ENCODE measurements around the gene MAML3.

The MAML3 gene

GRCh38 chr4:139808808-139809756 lies 344.9 kb downstream of the MAML3 start:
- Histone ChIP-seq H2AK5ac (ENCODE audit: low read depth, low read length) (no peak overlapping the region), H2BK120ac (ENCODE audit: low read depth, low read length) (no peak overlapping the region), H3K79me1 (ENCODE audit: low read depth, low read length) (no peaks in the 10 kb centered on the region), H3K27ac (replicated peaks; ENCODE audit: low read length) (peak overlapping the region; percentile 91), H3K36me3 (replicated peaks in 1 of 2; ENCODE audit: control insufficient read depth in 2 of 2, insufficient read depth in 2 of 2, low read length in 2 of 2) (no peaks in the 10 kb centered on the region), H3K4ac (ENCODE audit: low read length) (no peak overlapping the region), H3K23ac (ENCODE audit: low read depth, low read length, poor library complexity) (no peak overlapping the region), H2BK5ac (ENCODE audit: low read length) (peak overlapping the region; percentile 47), H2BK12ac (ENCODE audit: low read length) (no peak overlapping the region), H2BK15ac (ENCODE audit: low read length) (no peak overlapping the region), H3K18ac (ENCODE audit: low read length) (peak overlapping the region; percentile 84), H3K4me2 (ENCODE audit: insufficient read depth, low read length, poor library complexity, severe bottlenecking) (no peak overlapping the region), H2AFZ (ENCODE audit: low read length) (peak overlapping the region; percentile 18), H4K8ac (ENCODE audit: low read depth, low read length) (no peak overlapping the region), H3K14ac (ENCODE audit: low read length) (no peak overlapping the region), H3K9ac (ENCODE audit: low read depth, low read length, poor library complexity) (no peak overlapping the region), H3K4me1 (ENCODE audit: control insufficient read depth in 2 of 2, insufficient read depth in 1 of 2, low read depth in 1 of 2, low read length in 2 of 2) (peaks cover 15 to 19% of the 10 kb centered on the region in 2 donors), H3K9me3 (replicated peaks in 1 of 2; ENCODE audit: control insufficient read depth in 2 of 2, insufficient read depth in 1 of 2, low read depth in 1 of 2, low read length in 2 of 2) (peaks cover 7 to 18% of the 10 kb centered on the region in 2 donors), H3K4me3 (ENCODE audit: low read length in 2 of 2) (no peak overlapping the region), H4K91ac (ENCODE audit: low read depth, low read length, poor library complexity) (peak overlapping the region; percentile 2), H3K27me3 (ENCODE audit: control insufficient read depth in 3 of 3, insufficient read depth in 3 of 3, low read depth in 1 of 3, low read length in 3 of 3) (no peaks in the 10 kb centered on the region)
- no CpG with 5 or more reads among the region's 11 CpGs for WGBS, 2 donors (ENCODE audit: extremely low coverage in 2 of 2, insufficient read length in 2 of 2, insufficient replicate concordance in 1 of 2)
- peak; percentile 61 for DNase-seq (ENCODE audit: low spot score)

DNA sequence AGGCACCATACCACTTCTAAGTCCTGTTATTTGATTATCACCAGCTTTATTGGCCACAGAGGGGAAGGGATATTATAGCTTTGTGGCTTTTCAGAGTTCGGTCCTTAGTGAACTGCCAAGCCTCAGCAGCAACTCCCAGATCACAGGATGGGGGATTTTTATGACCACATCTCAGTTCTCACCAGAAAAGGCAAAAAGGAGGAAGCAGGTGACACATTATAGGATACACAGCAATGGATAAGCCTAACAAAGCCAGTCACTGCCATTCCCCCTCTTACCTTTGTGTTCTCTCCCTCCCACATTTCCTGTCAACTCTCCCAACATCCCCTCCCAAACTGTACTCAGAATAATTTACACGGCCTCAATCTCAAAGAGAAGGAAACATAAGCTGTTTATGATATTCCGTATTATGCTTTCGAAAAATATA lies 345.6 kb downstream of the MAML3 start:
- H3K4me2 ChIP-seq (ENCODE audit: insufficient read depth, low read length, poor library complexity, severe bottlenecking): no peak overlapping the region
- peak overlapping the region; percentile 84 for H3K18ac ChIP-seq (ENCODE audit: low read length)
- H3K27me3 ChIP-seq (ENCODE audit: control insufficient read depth in 3 of 3, insufficient read depth in 3 of 3, low read depth in 1 of 3, low read length in 3 of 3): peaks cover 0 to 2% (median 0%) of the 10 kb centered on the region in 3 experiments
- no peak overlapping the region for H4K91ac ChIP-seq (ENCODE audit: low read depth, low read length, poor library complexity)
- H3K27ac ChIP-seq (replicated peaks; ENCODE audit: low read length): peak overlapping the region; percentile 91
- peak overlapping the region; percentile 18 for H2AFZ ChIP-seq (ENCODE audit: low read length)
- H2BK120ac ChIP-seq (ENCODE audit: low read depth, low read length): no peak overlapping the region
- H3K79me1 ChIP-seq (ENCODE audit: low read depth, low read length): no peaks in the 10 kb centered on the region
- no peaks in the 10 kb centered on the region for H3K36me3 ChIP-seq (replicated peaks in 1 of 2; ENCODE audit: control insufficient read depth in 2 of 2, insufficient read depth in 2 of 2, low read length in 2 of 2)
- peaks cover 7 to 18% of the 10 kb centered on the region in 2 donors for H3K9me3 ChIP-seq (replicated peaks in 1 of 2; ENCODE audit: control insufficient read depth in 2 of 2, insufficient read depth in 1 of 2, low read depth in 1 of 2, low read length in 2 of 2)
- H3K14ac ChIP-seq (ENCODE audit: low read length): no peak overlapping the region
- no CpG with 5 or more reads among the region's 4 CpGs for WGBS, 2 donors (ENCODE audit: extremely low coverage in 2 of 2, insufficient read length in 2 of 2, insufficient replicate concordance in 1 of 2)
- no peak overlapping the region for H3K4ac ChIP-seq (ENCODE audit: low read length)
- peaks cover 15 to 18% of the 10 kb centered on the region in 2 donors for H3K4me1 ChIP-seq (ENCODE audit: control insufficient read depth in 2 of 2, insufficient read depth in 1 of 2, low read depth in 1 of 2, low read length in 2 of 2)
- no peak overlapping the region for H3K23ac ChIP-seq (ENCODE audit: low read depth, low read length, poor library complexity)
- DNase-seq (ENCODE audit: low spot score): no peak
- no peak overlapping the region for H3K9ac ChIP-seq (ENCODE audit: low read depth, low read length, poor library complexity)
- H2BK12ac ChIP-seq (ENCODE audit: low read length): peak overlapping the region; percentile 24
- H2AK5ac ChIP-seq (ENCODE audit: low read depth, low read length): no peak overlapping the region
- H2BK15ac ChIP-seq (ENCODE audit: low read length): no peak overlapping the region
- H3K4me3 ChIP-seq (ENCODE audit: low read length in 2 of 2): no peak overlapping the region
- H4K8ac ChIP-seq (ENCODE audit: low read depth, low read length): no peak overlapping the region
- H2BK5ac ChIP-seq (ENCODE audit: low read length): peak overlapping the region; percentile 47

GRCh38 chr4:139807483-139807882 lies 346.5 kb downstream of the MAML3 start:
- Histone ChIP-seq H3K4ac (ENCODE audit: low read length) (no peak overlapping the region), H2AFZ (ENCODE audit: low read length) (no peak overlapping the region), H2BK12ac (ENCODE audit: low read length) (peak overlapping the region; percentile 51), H2BK120ac (ENCODE audit: low read depth, low read length) (no peak overlapping the region), H3K18ac (ENCODE audit: low read length) (peak overlapping the region; percentile 46), H3K9ac (ENCODE audit: low read depth, low read length, poor library complexity) (no peak overlapping the region), H3K23ac (ENCODE audit: low read depth, low read length, poor library complexity) (no peak overlapping the region), H3K36me3 (replicated peaks in 1 of 2; ENCODE audit: control insufficient read depth in 2 of 2, insufficient read depth in 2 of 2, low read length in 2 of 2) (no peaks in the 10 kb centered on the region), H3K14ac (ENCODE audit: low read length) (no peak overlapping the region), H2BK15ac (ENCODE audit: low read length) (no peak overlapping the region), H3K79me1 (ENCODE audit: low read depth, low read length) (no peaks in the 10 kb centered on the region), H3K4me1 (ENCODE audit: control insufficient read depth in 2 of 2, insufficient read depth in 1 of 2, low read depth in 1 of 2, low read length in 2 of 2) (peaks cover 15 to 16% of the 10 kb centered on the region in 2 donors), H3K27ac (replicated peaks; ENCODE audit: low read length) (no peak overlapping the region), H3K4me3 (ENCODE audit: low read length in 2 of 2) (no peak overlapping the region), H3K4me2 (ENCODE audit: insufficient read depth, low read length, poor library complexity, severe bottlenecking) (no peak overlapping the region), H4K8ac (ENCODE audit: low read depth, low read length) (no peak overlapping the region), H2BK5ac (ENCODE audit: low read length) (no peak overlapping the region), H3K27me3 (ENCODE audit: control insufficient read depth in 3 of 3, insufficient read depth in 3 of 3, low read depth in 1 of 3, low read length in 3 of 3) (peaks cover 0 to 2% (median 0%) of the 10 kb centered on the region in 3 experiments), H2AK5ac (ENCODE audit: low read depth, low read length) (no peak overlapping the region), H4K91ac (ENCODE audit: low read depth, low read length, poor library complexity) (no peak overlapping the region), H3K9me3 (replicated peaks in 1 of 2; ENCODE audit: control insufficient read depth in 2 of 2, insufficient read depth in 1 of 2, low read depth in 1 of 2, low read length in 2 of 2) (peaks cover 7 to 18% of the 10 kb centered on the region in 2 donors)
- WGBS, 2 donors (ENCODE audit: extremely low coverage in 2 of 2, insufficient read length in 2 of 2, insufficient replicate concordance in 1 of 2): no CpG with 5 or more reads among the region's 4 CpGs
- no peak for DNase-seq (ENCODE audit: low spot score)

- DNase-seq (ENCODE audit: low spot score): no peak
- no peak overlapping the region for H2BK12ac ChIP-seq (ENCODE audit: low read length)
- H2AK5ac ChIP-seq (ENCODE audit: low read depth, low read length): no peak overlapping the region
Observed at GRCh38 chr4:139806929-139807328, 347.1 kb downstream of the MAML3 start.

More at GRCh38 chr4:139806929-139807328, 347.1 kb downstream of the MAML3 start:
- Histone ChIP-seq H2BK5ac (ENCODE audit: low read length) (no peak overlapping the region), H3K9me3 (replicated peaks in 1 of 2; ENCODE audit: control insufficient read depth in 2 of 2, insufficient read depth in 1 of 2, low read depth in 1 of 2, low read length in 2 of 2) (peaks cover 7 to 15% of the 10 kb centered on the region in 2 donors), H3K27me3 (ENCODE audit: control insufficient read depth in 3 of 3, insufficient read depth in 3 of 3, low read depth in 1 of 3, low read length in 3 of 3) (peaks cover 0 to 2% (median 0%) of the 10 kb centered on the region in 3 experiments), H3K23ac (ENCODE audit: low read depth, low read length, poor library complexity) (no peak overlapping the region), H3K27ac (replicated peaks; ENCODE audit: low read length) (no peak overlapping the region), H3K18ac (ENCODE audit: low read length) (no peak overlapping the region), H3K14ac (ENCODE audit: low read length) (no peak overlapping the region), H4K91ac (ENCODE audit: low read depth, low read length, poor library complexity) (no peak overlapping the region), H2AFZ (ENCODE audit: low read length) (no peak overlapping the region), H3K4me1 (ENCODE audit: control insufficient read depth in 2 of 2, insufficient read depth in 1 of 2, low read depth in 1 of 2, low read length in 2 of 2) (peaks cover 16 to 18% of the 10 kb centered on the region in 2 donors), H3K79me1 (ENCODE audit: low read depth, low read length) (no peaks in the 10 kb centered on the region), H3K36me3 (replicated peaks in 1 of 2; ENCODE audit: control insufficient read depth in 2 of 2, insufficient read depth in 2 of 2, low read length in 2 of 2) (no peaks in the 10 kb centered on the region), H3K4me2 (ENCODE audit: insufficient read depth, low read length, poor library complexity, severe bottlenecking) (no peak overlapping the region), H3K9ac (ENCODE audit: low read depth, low read length, poor library complexity) (no peak overlapping the region), H2BK15ac (ENCODE audit: low read length) (no peak overlapping the region), H2BK120ac (ENCODE audit: low read depth, low read length) (no peak overlapping the region), H3K4me3 (ENCODE audit: low read length in 2 of 2) (no peak overlapping the region), H3K4ac (ENCODE audit: low read length) (no peak overlapping the region), H4K8ac (ENCODE audit: low read depth, low read length) (no peak overlapping the region)
- WGBS, 2 donors (ENCODE audit: extremely low coverage in 2 of 2, insufficient read length in 2 of 2, insufficient replicate concordance in 1 of 2): no CpG with 5 or more reads among the region's 4 CpGs
